ENCODE measurements around the gene CDKAL1. TPM values are rescaled to one million over a fixed set of nuclear protein-coding genes. Genes with fewer than 3 reads are reported as not detected.
"Not testable (repeated sequence)": the region's sequence is repeated elsewhere in the genome, so short reads cannot be mapped to it uniquely, and the experiment has no call there.

CDKAL1 gene
- total RNA-seq, 4 donors from 2014 or later = 13.5 to 21.2 (median 17.3) TPM

GRCh38 chr6:21050935-21051334, 516.7 kb downstream of the CDKAL1 start:
- H3K27me3 ChIP-seq = no peaks in the 10 kb centered on the region
- H3K4me1 ChIP-seq = no peaks in the 10 kb centered on the region
- H3K36me3 ChIP-seq = no peaks in the 10 kb centered on the region
- no peak overlapping the region for H3K4me3 ChIP-seq
- TF ChIP-seq CTCF (IDR thresholded peaks at IDR 0.05) = no peak
- TF ChIP-seq POLR2A (IDR thresholded peaks at IDR 0.05) = no peak
- no peak for TF ChIP-seq EP300 (IDR thresholded peaks at IDR 0.05)
- DNase-seq (ENCODE audit: low spot score in 2 of 2) = no peak
- 87% methylated on average over 2 of the region's 2 CpGs for WGBS, 2 donors
- no peak overlapping the region for H3K27ac ChIP-seq
- H3K9me3 ChIP-seq = no peaks in the 10 kb centered on the region

GRCh38 chr6:21051777-21052176, 517.5 kb downstream of the CDKAL1 start:
- TF ChIP-seq POLR2A (IDR thresholded peaks at IDR 0.05) (no peak), CTCF (IDR thresholded peaks at IDR 0.05) (no peak), EP300 (IDR thresholded peaks at IDR 0.05) (no peak)
- Histone ChIP-seq H3K4me1 (no peaks in the 10 kb centered on the region), H3K4me3 (no peak overlapping the region), H3K27me3 (no peaks in the 10 kb centered on the region), H3K9me3 (peaks cover 0 to under 1% (median 0%) of the 10 kb centered on the region in 4 donors), H3K27ac (no peak overlapping the region), H3K36me3 (no peaks in the 10 kb centered on the region)
- no peak for DNase-seq (ENCODE audit: low spot score in 2 of 2)

- Histone ChIP-seq H3K27me3 (no peaks in the 10 kb centered on the region), H3K4me1 (no peaks in the 10 kb centered on the region), H3K27ac (no peak overlapping the region), H3K36me3 (peaks cover 0 to 3% (median 0%) of the 10 kb centered on the region in 3 donors), H3K9me3 (peaks cover 0 to 13% (median 0%) of the 10 kb centered on the region in 4 donors), H3K4me3 (no peak overlapping the region)
- TF ChIP-seq POLR2A (IDR thresholded peaks at IDR 0.05) (no peak), EP300 (IDR thresholded peaks at IDR 0.05) (no peak), CTCF (IDR thresholded peaks at IDR 0.05) (no peak)
- WGBS, 2 donors = 96 to 97% methylated on average over 4 of the region's 4 CpGs
- no peak for DNase-seq (ENCODE audit: low spot score in 2 of 2)
Measured at GRCh38 chr6:21053612-21054011, 519.4 kb downstream of the CDKAL1 start.

GRCh38 chr6:21055480-21055879, 521.2 kb downstream of the CDKAL1 start:
- DNase-seq (ENCODE audit: low spot score in 2 of 2); H3K4me3 ChIP-seq; H3K27me3 ChIP-seq; H3K4me1 ChIP-seq; H3K27ac ChIP-seq: not testable (repeated sequence)
- Histone ChIP-seq H3K9me3 (peaks cover 0 to 27% (median 2%) of the 10 kb centered on the region in 4 donors), H3K36me3 (peaks cover 0 to 15% (median 0%) of the 10 kb centered on the region in 3 donors)
- 93% methylated on average over 2 of the region's 2 CpGs for WGBS, 2 donors

- Histone ChIP-seq H3K4me3 (no peak overlapping the region), H3K4me1 (no peaks in the 10 kb centered on the region)
- no peak for TF ChIP-seq CTCF (IDR thresholded peaks at IDR 0.05)
- TF ChIP-seq EP300 (IDR thresholded peaks at IDR 0.05) = no peak
- no peak for TF ChIP-seq POLR2A (IDR thresholded peaks at IDR 0.05)
Measured at GRCh38 chr6:21061892-21062291, 527.6 kb downstream of the CDKAL1 start.

GRCh38 chr6:21064756-21065340, 530.6 kb downstream of the CDKAL1 start:
- TF ChIP-seq CTCF (IDR thresholded peaks at IDR 0.05) (no peak), EP300 (IDR thresholded peaks at IDR 0.05) (no peak), POLR2A (IDR thresholded peaks at IDR 0.05) (no peak)
- no peaks in the 10 kb centered on the region for H3K27me3 ChIP-seq
- no peak overlapping the region for H3K4me3 ChIP-seq
- peaks cover 0 to 11% (median 0%) of the 10 kb centered on the region in 3 donors for H3K36me3 ChIP-seq
- 4 to 8% methylated on average over 1 of the region's 1 CpG for WGBS, 2 donors
- H3K27ac ChIP-seq = no peak overlapping the region
- no peak for DNase-seq (ENCODE audit: low spot score in 2 of 2)
- H3K9me3 ChIP-seq = peaks cover 0 to 5% (median under 1%) of the 10 kb centered on the region in 4 donors
- no peaks in the 10 kb centered on the region for H3K4me1 ChIP-seq

More at GRCh38 chr6:21061892-21062291, 527.6 kb downstream of the CDKAL1 start:
- Histone ChIP-seq H3K27ac (no peak overlapping the region), H3K9me3 (peaks cover 0 to 25% (median 3%) of the 10 kb centered on the region in 4 donors), H3K36me3 (peaks cover 0 to 21% (median 0%) of the 10 kb centered on the region in 3 donors), H3K27me3 (no peaks in the 10 kb centered on the region)
- no peak for DNase-seq (ENCODE audit: low spot score in 2 of 2)

All from tibial nerve (tissue), 4 donors.